SK-N-SH treated with all-trans-retinoic acid at 6 μM for 48 hours (cell line): ENCODE measurements around the gene PTPRJ.
A peak's percentile ranks its signal among the peaks of the same experiment; 100 is the strongest.

Experiments
- ATAC-seq: fragments of 200-7000 bp; cut with Tn5 transposase; 3 replicates; pipeline ENCODE4 v1.9.1; 2020; ENCODE audit warnings: mild to moderate bottlenecking, moderate library complexity
- ARNTL ChIP-seq: fragments of 450-650 bp; formaldehyde crosslinking; IDR thresholded peaks from 2 replicates; pipeline ENCODE4 v1.5.0; 2020; ENCODE audit warnings: low read depth, mild to moderate bottlenecking, moderate library complexity, borderline replicate concordance
- BACH2 ChIP-seq: fragments of 250-450 bp; sonication (Bioruptor Pico); IDR thresholded peaks from 2 replicates; pipeline ENCODE4 v1.9.0; 2021; ENCODE audit warnings: mild to moderate bottlenecking, borderline replicate concordance
- ESRRG ChIP-seq: fragments of 250-450 bp; sonication (Bioruptor Pico); IDR thresholded peaks from 2 replicates; pipeline ENCODE4 v1.6.1; 2021; ENCODE audit warnings: mild to moderate bottlenecking
- GLIS3 ChIP-seq: fragments of 250-450 bp; sonication (Bioruptor Pico); IDR thresholded peaks from 2 replicates; pipeline ENCODE4 v1.5.0; 2020; ENCODE audit warnings: mild to moderate bottlenecking, moderate library complexity
- ISL1 ChIP-seq: fragments of 250-450 bp; sonication (Bioruptor Pico); IDR thresholded peaks from 2 replicates; pipeline ENCODE4 v2.1.2; 2022; ENCODE audit warnings: mild to moderate bottlenecking, moderate library complexity
- OSR1 ChIP-seq: fragments of 250-450 bp; sonication (Bioruptor Pico); IDR thresholded peaks from 2 replicates; pipeline ENCODE4 v1.8.0; 2022; ENCODE audit warnings: moderate library complexity, mild to moderate bottlenecking, inconsistent platforms
- PPARA ChIP-seq: fragments of 250-450 bp; sonication (Bioruptor Pico); IDR thresholded peaks from 2 replicates; pipeline ENCODE4 v1.5.0; 2020; ENCODE audit warnings: mild to moderate bottlenecking, borderline replicate concordance
- TOX ChIP-seq: fragments of 250-450 bp; sonication (Bioruptor Pico); IDR thresholded peaks from 2 replicates; pipeline ENCODE4 v1.8.0; 2021; ENCODE audit warnings: mild to moderate bottlenecking, moderate library complexity, borderline replicate concordance
- ZFP3 ChIP-seq: fragments of 250-450 bp; sonication (Bioruptor Pico); IDR thresholded peaks from 2 replicates; pipeline ENCODE4 v1.5.0; 2020; ENCODE audit warnings: mild to moderate bottlenecking, moderate library complexity
- ZFP30 ChIP-seq: fragments of 450-650 bp; formaldehyde crosslinking; IDR thresholded peaks from 2 replicates; pipeline ENCODE4 v1.5.0; 2022; ENCODE audit warnings: mild to moderate bottlenecking, moderate library complexity
- ZNF565 ChIP-seq: fragments of 450-650 bp; formaldehyde crosslinking; conservative IDR thresholded peaks from 2 replicates; pipeline ENCODE4 v1.5.0; 2020; ENCODE audit warnings: low read depth, mild to moderate bottlenecking, moderate library complexity
- ZNF70 ChIP-seq: fragments of 450-650 bp; formaldehyde crosslinking; IDR thresholded peaks from 2 replicates; pipeline ENCODE4 v1.5.0; 2020; ENCODE audit warnings: mild to moderate bottlenecking, moderate library complexity
- TF ChIP-seq, protein P1 (sequence below): fragments of 250-450 bp; sonication (Bioruptor Pico); IDR thresholded peaks from 2 replicates; pipeline ENCODE4 v1.5.1; 2021; ENCODE audit warnings: mild to moderate bottlenecking, moderate library complexity
- TF ChIP-seq, protein P2 (sequence below): fragments of 250-450 bp; sonication (Bioruptor Pico); IDR thresholded peaks from 2 replicates; pipeline ENCODE4 v1.8.0; 2020; ENCODE audit warnings: mild to moderate bottlenecking, moderate library complexity, borderline replicate concordance
- TF ChIP-seq, protein P3 (sequence below): fragments of 250-450 bp; sonication (Bioruptor Pico); IDR thresholded peaks from 2 replicates; pipeline ENCODE4 v1.5.0; 2020; ENCODE audit warnings: mild to moderate bottlenecking, moderate library complexity

The PTPRJ gene

DNA sequence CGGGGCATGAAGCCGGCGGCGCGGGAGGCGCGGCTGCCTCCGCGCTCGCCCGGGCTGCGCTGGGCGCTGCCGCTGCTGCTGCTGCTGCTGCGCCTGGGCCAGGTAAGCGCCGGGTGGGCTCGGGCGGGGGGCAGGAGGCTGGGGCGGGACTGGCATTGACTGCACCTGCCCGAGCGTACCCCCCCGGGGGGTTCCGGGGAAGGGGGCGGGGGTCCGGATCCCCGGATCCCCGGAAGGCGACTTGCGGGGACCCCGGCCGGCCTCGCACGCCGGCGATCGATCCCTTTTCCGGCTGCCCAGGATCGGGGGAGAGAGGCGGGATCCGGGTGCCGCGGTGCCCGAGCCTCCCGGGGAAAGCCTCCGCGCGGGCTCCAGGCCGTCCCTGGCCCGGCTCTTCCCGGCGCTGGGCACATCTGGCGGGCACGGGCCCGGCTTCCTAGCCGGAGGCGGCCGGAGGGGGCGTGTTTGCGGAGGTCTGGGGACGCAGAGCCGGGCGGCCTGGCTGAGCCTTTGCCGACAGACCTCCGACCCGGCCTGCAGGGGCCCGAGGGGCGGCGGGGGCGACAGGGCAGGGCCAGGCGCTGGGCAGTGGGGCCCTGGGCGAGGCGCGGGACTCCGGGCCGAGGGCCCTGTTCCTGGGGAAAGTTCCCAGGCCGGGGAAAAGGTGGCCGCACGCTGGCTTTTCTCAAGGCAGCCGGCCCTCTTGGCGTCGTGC, 705 bp downstream of the PTPRJ start (continued):
- TF ChIP-seq, protein P1, sequence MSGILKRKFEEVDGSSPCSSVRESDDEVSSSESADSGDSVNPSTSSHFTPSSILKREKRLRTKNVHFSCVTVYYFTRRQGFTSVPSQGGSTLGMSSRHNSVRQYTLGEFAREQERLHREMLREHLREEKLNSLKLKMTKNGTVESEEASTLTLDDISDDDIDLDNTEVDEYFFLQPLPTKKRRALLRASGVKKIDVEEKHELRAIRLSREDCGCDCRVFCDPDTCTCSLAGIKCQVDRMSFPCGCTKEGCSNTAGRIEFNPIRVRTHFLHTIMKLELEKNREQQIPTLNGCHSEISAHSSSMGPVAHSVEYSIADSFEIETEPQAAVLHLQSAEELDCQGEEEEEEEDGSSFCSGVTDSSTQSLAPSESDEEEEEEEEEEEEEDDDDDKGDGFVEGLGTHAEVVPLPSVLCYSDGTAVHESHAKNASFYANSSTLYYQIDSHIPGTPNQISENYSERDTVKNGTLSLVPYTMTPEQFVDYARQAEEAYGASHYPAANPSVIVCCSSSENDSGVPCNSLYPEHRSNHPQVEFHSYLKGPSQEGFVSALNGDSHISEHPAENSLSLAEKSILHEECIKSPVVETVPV (CRISPR knock-in tag), result no peak
- no peak for TF ChIP-seq ZFP30 (CRISPR knock-in tag)
- TF ChIP-seq, all 23 proteins: peak for 0

DNA sequence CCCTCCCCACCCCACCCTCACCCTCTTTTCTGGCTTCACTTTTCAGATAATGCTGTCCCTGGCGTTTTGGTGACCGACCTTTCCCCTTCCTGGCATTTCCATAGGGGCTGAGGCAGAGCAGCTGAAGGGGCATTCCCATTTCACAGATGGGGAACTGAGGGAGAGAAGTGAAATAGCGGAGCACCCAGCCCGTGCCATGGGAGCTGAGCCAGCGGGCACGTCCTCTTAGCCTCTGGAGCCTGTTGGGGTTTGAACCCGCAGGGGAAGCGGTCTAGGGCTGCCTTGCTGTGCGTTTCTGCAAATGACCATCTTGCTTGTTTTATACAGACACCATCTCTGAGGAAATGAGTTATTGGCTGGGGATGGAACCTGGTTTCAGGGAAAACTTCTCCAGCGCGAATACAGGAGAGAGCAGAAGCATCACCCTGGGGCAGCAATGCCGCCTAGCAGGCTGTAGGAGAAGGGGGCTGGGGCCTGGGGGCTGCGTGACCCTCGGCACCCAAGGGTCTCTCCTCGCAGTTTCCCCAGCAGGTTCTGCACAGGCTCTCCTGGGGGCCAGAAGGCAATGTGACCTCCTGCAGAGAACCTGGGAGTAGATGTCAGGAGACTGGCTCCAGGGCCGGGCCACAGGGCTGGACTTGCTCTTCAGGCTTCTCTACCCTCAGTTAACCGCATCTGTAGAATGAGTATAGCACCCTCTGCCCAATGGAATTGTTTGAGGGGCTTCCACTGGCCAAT, 1.5 kb downstream of the PTPRJ start:
- no peak; the same call in 2 of the 3 replicates for ATAC-seq
- TF ChIP-seq BACH2 (no peak), OSR1 (CRISPR knock-in tag) (no peak), ZFP30 (CRISPR knock-in tag) (no peak), ISL1 (CRISPR knock-in tag) (no peak), ZNF565 (CRISPR knock-in tag) (no peak), ARNTL (CRISPR knock-in tag) (no peak), PPARA (CRISPR knock-in tag) (no peak), TOX (CRISPR knock-in tag) (no peak), ZFP3 (CRISPR knock-in tag) (no peak)
- TF ChIP-seq, protein P2, sequence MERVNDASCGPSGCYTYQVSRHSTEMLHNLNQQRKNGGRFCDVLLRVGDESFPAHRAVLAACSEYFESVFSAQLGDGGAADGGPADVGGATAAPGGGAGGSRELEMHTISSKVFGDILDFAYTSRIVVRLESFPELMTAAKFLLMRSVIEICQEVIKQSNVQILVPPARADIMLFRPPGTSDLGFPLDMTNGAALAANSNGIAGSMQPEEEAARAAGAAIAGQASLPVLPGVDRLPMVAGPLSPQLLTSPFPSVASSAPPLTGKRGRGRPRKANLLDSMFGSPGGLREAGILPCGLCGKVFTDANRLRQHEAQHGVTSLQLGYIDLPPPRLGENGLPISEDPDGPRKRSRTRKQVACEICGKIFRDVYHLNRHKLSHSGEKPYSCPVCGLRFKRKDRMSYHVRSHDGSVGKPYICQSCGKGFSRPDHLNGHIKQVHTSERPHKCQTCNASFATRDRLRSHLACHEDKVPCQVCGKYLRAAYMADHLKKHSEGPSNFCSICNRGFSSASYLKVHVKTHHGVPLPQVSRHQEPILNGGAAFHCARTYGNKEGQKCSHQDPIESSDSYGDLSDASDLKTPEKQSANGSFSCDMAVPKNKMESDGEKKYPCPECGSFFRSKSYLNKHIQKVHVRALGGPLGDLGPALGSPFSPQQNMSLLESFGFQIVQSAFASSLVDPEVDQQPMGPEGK (CRISPR knock-in tag), result no peak

DNA sequence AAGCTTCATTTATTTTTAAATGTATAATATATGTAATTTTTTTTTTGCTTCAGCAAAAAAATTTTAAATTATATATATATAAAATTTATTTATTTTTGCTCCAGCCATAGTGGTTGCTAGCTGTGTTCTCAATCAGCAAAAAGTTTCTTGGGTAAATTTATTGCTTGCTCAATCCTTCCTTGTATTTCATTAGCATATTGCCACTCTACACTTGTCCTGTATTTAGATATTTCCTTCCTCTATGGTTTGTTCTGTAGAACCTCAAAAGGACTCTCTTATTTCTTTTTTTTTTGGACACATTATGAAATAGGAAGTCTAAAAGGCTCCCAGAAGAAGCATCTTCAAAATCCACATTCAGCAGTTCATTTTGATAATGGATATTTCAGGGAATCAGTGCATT, 2.3 kb downstream of the PTPRJ start:
- no peak for TF ChIP-seq ESRRG (CRISPR knock-in tag)
- TF ChIP-seq, all 23 proteins: peak for 0
- ATAC-seq, result no peak

DNA sequence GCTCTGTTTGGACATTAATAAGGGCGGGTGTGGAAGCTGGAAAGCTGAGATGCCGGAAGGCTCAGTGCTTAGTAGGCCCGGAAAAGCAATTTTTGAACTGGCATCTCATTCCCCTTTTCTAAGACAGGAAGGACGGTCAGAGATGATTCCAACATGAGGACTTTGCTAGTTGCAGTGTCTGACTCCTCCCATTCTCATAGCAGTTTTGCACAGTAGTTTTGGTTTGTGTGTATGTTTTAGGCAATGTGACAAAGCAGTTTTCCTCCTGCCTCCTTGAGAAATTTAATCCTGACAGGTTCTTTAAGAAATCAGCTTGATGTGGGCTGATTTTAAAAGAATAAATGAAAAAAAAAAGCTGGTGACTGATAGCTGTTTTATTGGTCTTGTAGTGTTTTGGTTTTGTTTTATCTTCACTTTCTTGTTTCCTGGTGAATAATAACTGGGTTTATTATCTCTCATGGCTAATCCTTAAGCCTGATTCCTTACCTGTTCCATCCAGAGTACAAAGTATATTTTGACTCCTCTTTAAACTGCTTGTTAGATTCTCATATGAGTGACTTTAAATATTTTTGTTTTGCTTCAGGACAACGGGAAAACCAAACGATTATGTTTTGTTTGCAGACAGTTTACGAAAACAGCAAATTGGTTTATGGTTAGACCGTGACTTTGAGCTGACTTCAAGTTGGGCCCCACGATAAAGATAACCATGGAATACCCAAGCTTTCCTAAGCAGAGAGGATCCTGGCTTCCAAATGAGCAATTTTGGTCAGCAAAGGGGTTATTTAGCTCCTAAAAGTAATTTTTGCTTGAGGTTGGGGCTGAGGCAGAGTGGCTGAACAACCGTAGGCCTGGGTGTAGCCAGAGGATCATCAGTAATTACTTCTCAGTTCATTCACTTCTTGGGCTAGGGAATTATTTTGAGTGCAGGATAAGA, 3.4 kb downstream of the PTPRJ start:
- TF ChIP-seq, protein P2 (CRISPR knock-in tag), result no peak
- TF ChIP-seq, protein P3, sequence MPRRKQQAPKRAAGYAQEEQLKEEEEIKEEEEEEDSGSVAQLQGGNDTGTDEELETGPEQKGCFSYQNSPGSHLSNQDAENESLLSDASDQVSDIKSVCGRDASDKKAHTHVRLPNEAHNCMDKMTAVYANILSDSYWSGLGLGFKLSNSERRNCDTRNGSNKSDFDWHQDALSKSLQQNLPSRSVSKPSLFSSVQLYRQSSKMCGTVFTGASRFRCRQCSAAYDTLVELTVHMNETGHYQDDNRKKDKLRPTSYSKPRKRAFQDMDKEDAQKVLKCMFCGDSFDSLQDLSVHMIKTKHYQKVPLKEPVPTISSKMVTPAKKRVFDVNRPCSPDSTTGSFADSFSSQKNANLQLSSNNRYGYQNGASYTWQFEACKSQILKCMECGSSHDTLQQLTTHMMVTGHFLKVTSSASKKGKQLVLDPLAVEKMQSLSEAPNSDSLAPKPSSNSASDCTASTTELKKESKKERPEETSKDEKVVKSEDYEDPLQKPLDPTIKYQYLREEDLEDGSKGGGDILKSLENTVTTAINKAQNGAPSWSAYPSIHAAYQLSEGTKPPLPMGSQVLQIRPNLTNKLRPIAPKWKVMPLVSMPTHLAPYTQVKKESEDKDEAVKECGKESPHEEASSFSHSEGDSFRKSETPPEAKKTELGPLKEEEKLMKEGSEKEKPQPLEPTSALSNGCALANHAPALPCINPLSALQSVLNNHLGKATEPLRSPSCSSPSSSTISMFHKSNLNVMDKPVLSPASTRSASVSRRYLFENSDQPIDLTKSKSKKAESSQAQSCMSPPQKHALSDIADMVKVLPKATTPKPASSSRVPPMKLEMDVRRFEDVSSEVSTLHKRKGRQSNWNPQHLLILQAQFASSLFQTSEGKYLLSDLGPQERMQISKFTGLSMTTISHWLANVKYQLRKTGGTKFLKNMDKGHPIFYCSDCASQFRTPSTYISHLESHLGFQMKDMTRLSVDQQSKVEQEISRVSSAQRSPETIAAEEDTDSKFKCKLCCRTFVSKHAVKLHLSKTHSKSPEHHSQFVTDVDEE (CRISPR knock-in tag), result no peak
- TF ChIP-seq GLIS3 (CRISPR knock-in tag), result no peak
- no peak for TF ChIP-seq ZFP30 (CRISPR knock-in tag)
- no peak for TF ChIP-seq TOX (CRISPR knock-in tag)
- no peak for TF ChIP-seq OSR1 (CRISPR knock-in tag)
- no peak for TF ChIP-seq ZNF70 (CRISPR knock-in tag)

More for the DNA sequence above, 3.4 kb downstream of the PTPRJ start:
- peak; percentile 21; the same call in 2 of the 3 replicates for ATAC-seq
